ENCODE results near the gene FUT6.
"Not testable (repeated sequence)": the region's sequence is repeated elsewhere in the genome, so short reads cannot be mapped to it uniquely, and the experiment has no call there.

FUT6 gene

GRCh38 chr19:5867201-5868136 lies 28.0 kb upstream of the FUT6 start:
- TF ChIP-seq POLR2A (IDR thresholded peaks at IDR 0.05; ENCODE audit: extremely low read depth, insufficient read length) (no peak), MYC (IDR thresholded peaks at IDR 0.05; ENCODE audit: low read depth, low read length) (no peak), MAX (IDR thresholded peaks at IDR 0.05; ENCODE audit: low read depth, low read length) (no peak), CTCF (IDR thresholded peaks at IDR 0.05; ENCODE audit: low read depth, low read length) (no peak)

GRCh38 chr19:5865772-5866171 lies 26.3 kb upstream of the FUT6 start:
- H3K4me3 ChIP-seq (ENCODE audit: low read depth, low read length), result no peak overlapping the region
- TF ChIP-seq MAX (IDR thresholded peaks at IDR 0.05; ENCODE audit: low read depth, low read length) (no peak), MYC (IDR thresholded peaks at IDR 0.05; ENCODE audit: low read depth, low read length) (no peak)
- DNase-seq (ENCODE audit: low read depth), result no peak

More at GRCh38 chr19:5867201-5868136, 28.0 kb upstream of the FUT6 start:
- DNase-seq (ENCODE audit: low read depth), result no peak
- no peak overlapping the region for H3K4me3 ChIP-seq (ENCODE audit: low read depth, low read length)

- no peak for DNase-seq (ENCODE audit: low read depth)
- TF ChIP-seq POLR2A (IDR thresholded peaks at IDR 0.05; ENCODE audit: extremely low read depth, insufficient read length), result no peak
- TF ChIP-seq MYC (IDR thresholded peaks at IDR 0.05; ENCODE audit: low read depth, low read length), result no peak
- TF ChIP-seq CTCF (IDR thresholded peaks at IDR 0.05; ENCODE audit: low read depth, low read length), result no peak
- TF ChIP-seq MAX (IDR thresholded peaks at IDR 0.05; ENCODE audit: low read depth, low read length), result no peak
- no peak overlapping the region for H3K4me3 ChIP-seq (ENCODE audit: low read depth, low read length)
These were observed 25.4 kb upstream of the FUT6 start for GRCh38 chr19:5864725-5865486.

GRCh38 chr19:5864013-5864720 lies 24.7 kb upstream of the FUT6 start:
- no peak for DNase-seq (ENCODE audit: low read depth)
- no peak for TF ChIP-seq POLR2A (IDR thresholded peaks at IDR 0.05; ENCODE audit: extremely low read depth, insufficient read length)
- H3K4me3 ChIP-seq (ENCODE audit: low read depth, low read length), result no peak overlapping the region

- no peak for DNase-seq (ENCODE audit: low read depth)
- no peak overlapping the region for H3K4me3 ChIP-seq (ENCODE audit: low read depth, low read length)
- TF ChIP-seq CTCF (IDR thresholded peaks at IDR 0.05; ENCODE audit: low read depth, low read length), result no peak
- no peak for TF ChIP-seq MAX (IDR thresholded peaks at IDR 0.05; ENCODE audit: low read depth, low read length)
- no peak for TF ChIP-seq MYC (IDR thresholded peaks at IDR 0.05; ENCODE audit: low read depth, low read length)
- TF ChIP-seq POLR2A (IDR thresholded peaks at IDR 0.05; ENCODE audit: extremely low read depth, insufficient read length), result no peak
These were observed 23.6 kb upstream of the FUT6 start for GRCh38 chr19:5863030-5863665.

GRCh38 chr19:5857203-5858081 lies 17.9 kb upstream of the FUT6 start:
- TF ChIP-seq MAX (IDR thresholded peaks at IDR 0.05; ENCODE audit: low read depth, low read length) (no peak), MYC (IDR thresholded peaks at IDR 0.05; ENCODE audit: low read depth, low read length) (no peak), CTCF (IDR thresholded peaks at IDR 0.05; ENCODE audit: low read depth, low read length) (no peak), POLR2A (IDR thresholded peaks at IDR 0.05; ENCODE audit: extremely low read depth, insufficient read length) (no peak)
- H3K4me3 ChIP-seq (ENCODE audit: low read depth, low read length), result no peak overlapping the region
- DNase-seq (ENCODE audit: low read depth), result no peak

GRCh38 chr19:5855151-5855550 lies 15.6 kb upstream of the FUT6 start:
- H3K4me3 ChIP-seq (ENCODE audit: low read depth, low read length); DNase-seq (ENCODE audit: low read depth): not testable (repeated sequence)

- not testable (repeated sequence) for H3K4me3 ChIP-seq (ENCODE audit: low read depth, low read length); DNase-seq (ENCODE audit: low read depth)
These were observed 14.6 kb upstream of the FUT6 start for GRCh38 chr19:5854121-5854520.
